HG02885 (cell line): ENCODE data around the gene MGLL.
A peak's percentile ranks its signal among the peaks of the same experiment; 100 is the strongest.

ENCODE experiments used
- ATAC-seq: cut with Tn5 transposase; IDR thresholded peaks from one replicate; pipeline ENCODE4 v1.9.1; 2021; ENCODE audit warnings: mild to moderate bottlenecking; ENCODE audit not compliant: unreplicated experiment, poor library complexity

Gene MGLL

DNA sequence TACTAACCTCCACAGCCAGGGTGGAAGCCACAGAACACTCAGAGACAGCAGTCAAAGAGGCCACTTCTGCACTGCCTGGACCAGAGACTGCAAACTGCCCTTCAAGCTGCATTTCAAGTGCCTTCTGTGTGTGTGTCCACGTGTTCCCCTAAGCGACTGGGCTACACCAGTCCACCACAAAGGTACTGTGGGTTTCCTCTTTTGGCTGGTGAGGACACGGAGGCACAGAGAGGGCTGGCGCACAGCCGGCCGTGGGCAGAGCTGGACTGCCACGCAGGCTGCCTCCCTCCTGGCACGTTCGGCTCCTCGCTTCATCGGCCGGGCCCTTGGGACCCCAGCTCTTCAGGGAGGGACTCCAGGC, 60.9 kb downstream of the MGLL start:
- no peak for ATAC-seq

GRCh38 chr3:127760791-127761440, 61.4 kb downstream of the MGLL start:
- ATAC-seq, result no peak

- ATAC-seq, result no peak
These were observed 62.0 kb downstream of the MGLL start for GRCh38 chr3:127760361-127760760.

GRCh38 chr3:127759826-127760225, 62.5 kb downstream of the MGLL start:
- ATAC-seq, result no peak

DNA sequence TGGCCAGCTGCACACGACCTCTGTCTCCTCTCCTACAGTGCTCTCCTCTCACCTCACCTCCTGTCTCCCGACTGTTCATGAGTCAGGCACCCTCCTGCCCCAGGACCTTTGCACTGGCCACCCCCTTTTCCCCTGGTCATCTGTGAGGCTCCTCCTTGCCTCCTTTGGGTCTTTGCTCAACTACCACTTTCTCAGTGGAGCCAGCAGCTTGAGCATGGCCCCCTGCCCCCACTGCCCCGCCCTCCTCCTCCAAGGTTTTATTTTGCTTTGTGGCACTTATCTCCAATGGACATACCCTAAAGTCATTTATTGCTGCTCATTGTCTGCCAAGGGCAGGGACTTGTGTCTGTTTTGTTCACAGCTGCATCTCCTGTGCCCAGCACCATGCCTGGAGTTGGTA, 64.3 kb downstream of the MGLL start:
- no peak for ATAC-seq

GRCh38 chr3:127755305-127755681, 67.0 kb downstream of the MGLL start:
- no peak for ATAC-seq

DNA sequence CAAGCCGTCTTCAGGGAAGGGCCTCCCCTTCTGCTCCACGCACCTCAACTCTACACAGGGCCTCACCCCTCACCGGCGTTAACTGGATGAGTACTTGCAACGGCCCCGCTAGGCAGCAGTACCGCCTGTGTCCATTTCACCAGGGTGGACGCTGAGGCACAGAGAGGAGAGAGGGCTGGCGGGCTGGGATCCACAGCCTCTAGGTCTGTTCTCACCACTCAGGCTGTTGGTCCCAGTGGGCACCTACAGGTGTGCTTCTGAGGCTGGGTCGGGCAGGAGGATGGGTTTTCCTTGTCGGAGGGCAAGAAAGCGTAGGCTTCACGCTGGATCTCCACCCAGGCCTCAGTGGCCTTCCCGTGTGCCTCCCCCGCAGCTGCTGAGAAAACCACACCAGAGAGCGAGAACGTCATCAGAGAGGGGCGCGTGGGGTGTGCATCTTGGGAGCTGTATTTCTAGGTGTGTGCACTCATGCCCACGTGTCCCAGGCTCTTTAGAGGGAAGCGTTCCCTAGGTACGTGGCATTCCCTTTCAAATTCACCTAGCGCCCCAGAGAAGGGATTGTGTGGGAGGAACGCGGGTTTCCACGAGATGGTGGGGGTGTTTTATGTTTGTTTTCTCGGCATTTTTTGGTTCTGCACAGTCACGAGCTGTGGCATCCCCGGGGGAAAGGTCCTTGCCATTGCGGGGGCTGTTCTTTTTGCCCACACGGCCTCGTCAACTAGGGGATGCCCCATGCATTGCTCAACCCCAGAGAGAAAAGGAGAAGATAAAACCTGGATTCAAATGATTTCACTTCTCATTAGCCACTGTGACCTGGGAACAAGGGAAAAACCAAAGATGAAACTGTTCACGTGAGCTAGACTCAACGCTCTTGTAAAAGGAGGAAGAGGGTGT, 67.7 kb downstream of the MGLL start:
- peak; percentile 25 for ATAC-seq

DNA sequence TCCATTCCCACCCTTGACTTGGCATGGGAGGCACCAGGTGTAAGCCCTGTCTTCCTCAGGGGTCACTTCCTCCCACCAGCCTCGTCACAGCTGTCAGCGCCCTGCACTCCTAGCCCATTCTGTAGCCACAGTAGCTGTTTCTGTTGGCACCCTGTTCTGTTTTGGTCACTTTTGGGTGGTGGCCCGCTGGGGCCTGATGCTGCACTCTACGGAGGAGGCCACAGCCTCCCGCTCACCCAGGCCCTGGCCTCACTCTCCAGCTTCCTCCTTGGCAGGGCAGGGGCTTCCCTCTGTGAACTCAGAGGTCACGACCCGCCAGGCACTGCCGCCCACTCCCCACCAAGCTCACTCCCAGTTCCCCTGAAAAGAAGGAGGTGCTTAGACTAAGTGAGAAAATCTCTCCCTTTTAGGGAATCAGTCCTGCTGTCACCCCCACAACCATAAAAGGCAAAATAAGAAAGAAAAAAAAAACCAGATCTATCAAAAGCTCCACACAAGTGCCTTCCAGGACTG, 68.4 kb downstream of the MGLL start:
- ATAC-seq, result peak; percentile 23

- ATAC-seq, result no peak
These were observed 69.0 kb downstream of the MGLL start for GRCh38 chr3:127753338-127753737.

DNA sequence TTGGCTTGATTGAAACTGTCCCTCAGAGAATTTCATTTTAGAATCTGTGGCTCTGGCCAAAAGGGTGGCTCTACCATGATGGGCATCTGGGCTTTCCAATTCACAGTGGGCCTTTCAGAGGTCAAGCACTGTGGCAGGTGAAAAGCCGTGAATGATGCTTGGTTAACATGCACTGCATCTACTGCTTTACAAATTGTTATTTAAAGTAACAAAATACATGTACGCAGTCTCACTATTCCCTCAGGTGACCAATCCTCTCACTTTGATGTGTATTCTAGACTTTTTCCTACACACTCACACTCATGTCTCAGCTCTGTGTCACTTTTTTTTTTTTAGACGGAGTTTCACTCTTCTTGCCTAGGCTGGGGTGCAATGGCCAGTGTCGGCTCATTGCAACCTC, 70.5 kb downstream of the MGLL start:
- ATAC-seq, result peak; percentile 26

- ATAC-seq, result no peak
These were observed 71.1 kb downstream of the MGLL start for GRCh38 chr3:127751163-127751621.

GRCh38 chr3:127750226-127751031, 71.9 kb downstream of the MGLL start:
- peak; percentile 30 for ATAC-seq

GRCh38 chr3:127749787-127750225, 72.5 kb downstream of the MGLL start:
- no peak for ATAC-seq

DNA sequence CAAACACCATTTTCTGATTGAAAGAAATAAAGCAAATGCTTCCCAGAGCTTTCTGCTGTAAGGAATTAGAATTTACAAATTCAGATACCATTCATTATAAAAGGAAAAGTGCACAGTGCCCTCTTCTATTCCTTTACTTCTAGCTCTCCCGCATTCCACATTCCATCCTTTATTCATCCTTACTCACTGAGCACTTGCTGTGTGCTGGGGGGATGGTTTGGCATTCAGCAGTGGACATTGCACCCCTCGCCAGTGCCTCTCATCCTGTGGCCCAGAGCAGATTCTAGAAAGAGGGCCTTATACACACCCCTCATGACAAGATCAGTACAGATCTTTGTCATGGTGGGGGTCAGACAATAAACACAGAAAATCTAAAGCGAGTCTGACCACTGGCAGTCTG, 73.0 kb downstream of the MGLL start:
- ATAC-seq, result no peak

GRCh38 chr3:127748754-127749327, 73.5 kb downstream of the MGLL start:
- no peak for ATAC-seq

DNA sequence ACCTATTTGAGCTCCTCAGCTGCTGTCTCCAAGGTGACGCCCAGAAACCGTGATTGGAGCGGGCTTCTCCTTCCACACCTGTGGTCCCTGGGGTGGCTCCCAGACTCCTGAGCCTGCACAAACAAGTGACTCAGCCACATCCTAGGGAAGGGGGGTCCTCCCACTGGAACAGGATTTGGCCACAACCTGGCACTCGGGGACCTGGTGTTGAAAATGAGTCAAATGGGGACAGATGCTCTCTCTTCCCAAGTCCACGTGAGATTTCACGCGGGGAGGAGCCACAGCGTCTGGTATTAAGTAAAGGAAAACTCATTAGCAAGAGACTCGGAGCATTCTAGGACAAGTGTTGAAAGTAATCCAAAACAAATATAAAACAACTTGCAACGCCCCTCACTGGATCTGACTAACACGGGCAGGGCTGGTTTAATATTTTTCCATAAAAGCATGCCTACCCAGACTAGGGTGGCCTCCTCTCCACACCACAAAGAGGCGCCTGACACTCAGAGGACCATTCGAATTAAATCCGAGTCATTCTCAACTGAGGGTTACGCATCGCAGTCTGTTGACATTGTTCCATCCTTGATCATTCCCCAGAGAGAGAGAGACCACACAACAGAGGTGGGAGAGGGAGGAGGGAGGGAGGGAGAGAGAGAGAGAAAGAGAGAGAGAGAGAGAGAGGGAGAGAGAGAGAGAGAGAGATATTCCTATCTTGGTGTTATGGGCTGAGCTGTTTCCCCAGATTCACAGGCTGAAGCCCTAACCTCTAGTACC, 74.4 kb downstream of the MGLL start:
- ATAC-seq, result no peak

GRCh38 chr3:127747066-127747465, 75.2 kb downstream of the MGLL start:
- no peak for ATAC-seq

DNA sequence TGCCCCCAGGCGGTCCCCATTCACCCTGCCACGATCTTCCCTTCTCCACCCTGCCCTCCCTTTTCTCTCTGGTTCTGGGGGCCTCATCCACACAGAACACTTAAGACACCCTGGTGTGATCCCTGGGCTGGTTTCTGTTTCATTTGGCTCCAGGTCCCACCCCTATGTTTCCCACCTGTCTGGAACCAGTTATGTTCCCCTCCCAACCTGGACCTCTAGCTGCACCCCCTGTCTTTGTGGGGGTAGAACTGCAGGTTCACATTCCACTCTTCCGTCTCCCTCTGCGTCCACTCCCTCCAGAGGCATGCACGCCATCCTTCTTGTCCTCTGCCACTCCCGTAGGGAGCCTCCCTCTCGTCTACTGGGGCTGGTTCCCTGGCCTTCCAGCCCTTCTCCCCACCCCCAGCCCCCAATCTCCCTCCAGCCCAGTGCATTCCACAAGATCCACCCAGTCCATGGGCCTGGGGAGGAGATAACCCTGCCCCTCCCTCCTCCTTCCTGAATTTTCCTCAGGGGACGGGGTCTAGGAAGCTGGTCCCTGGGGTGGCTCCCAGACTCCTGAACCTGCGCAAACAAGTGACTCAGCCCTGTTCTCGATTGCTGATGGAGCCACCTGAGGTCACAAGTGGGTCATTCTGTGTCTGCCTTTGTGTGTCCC, 75.8 kb downstream of the MGLL start:
- ATAC-seq, result no peak
